GM21576 (cell line): ENCODE measurements around the gene CERT1.
A peak's percentile ranks its signal among the peaks of the same experiment; 100 is the strongest.

Experiments
- ATAC-seq: cut with Tn5 transposase; IDR thresholded peaks from one replicate; pipeline ENCODE4 v1.9.1; 2021; ENCODE audit warnings: mild to moderate bottlenecking, moderate library complexity; ENCODE audit not compliant: unreplicated experiment

The CERT1 gene

DNA sequence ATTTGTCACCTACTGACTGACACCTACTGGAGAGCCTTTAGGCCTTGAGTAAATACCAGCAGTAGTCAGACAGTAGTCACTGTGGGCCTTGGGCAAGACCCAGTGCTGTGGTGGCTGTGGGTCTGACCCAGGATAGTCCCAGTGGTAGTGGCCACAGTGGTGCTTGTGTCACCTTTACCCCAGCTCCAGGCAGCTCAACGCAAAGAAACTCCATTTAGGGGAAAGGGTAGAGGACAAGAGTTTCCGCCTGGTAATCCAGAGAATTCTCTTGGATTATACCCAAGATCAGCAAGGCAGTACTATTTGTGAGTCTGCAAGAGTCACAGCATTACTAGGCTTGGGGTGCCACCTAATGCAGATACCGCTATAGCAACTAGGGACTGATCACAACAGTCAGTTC lies 28.9 kb downstream of the CERT1 start:
- no peak for ATAC-seq

- ATAC-seq = no peak
Measured at GRCh38 chr5:75481024-75481423, 30.4 kb downstream of the CERT1 start.

GRCh38 chr5:75475364-75475763 lies 36.1 kb downstream of the CERT1 start:
- ATAC-seq = no peak

- ATAC-seq = no peak
Measured at GRCh38 chr5:75473463-75473862, 38.0 kb downstream of the CERT1 start.

GRCh38 chr5:75472973-75473372 lies 38.5 kb downstream of the CERT1 start:
- no peak for ATAC-seq

DNA sequence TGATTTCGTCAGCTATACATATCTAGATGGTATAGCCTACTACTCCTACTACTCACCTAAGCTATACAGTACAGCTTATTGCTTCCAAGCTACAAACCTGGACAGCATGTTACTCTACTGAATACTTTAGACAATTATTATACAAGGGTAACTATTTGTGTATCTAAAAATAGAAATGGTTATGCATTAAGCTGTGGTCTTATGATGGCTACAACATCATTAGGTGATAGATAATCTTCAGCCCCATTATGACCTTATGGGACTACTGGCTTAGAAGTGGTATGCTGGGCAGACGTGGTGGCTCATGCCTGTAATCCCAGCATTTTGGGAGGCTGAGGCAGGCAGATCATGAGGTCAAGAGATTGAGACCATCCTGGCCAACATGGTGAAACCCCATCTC lies 40.2 kb downstream of the CERT1 start:
- no peak for ATAC-seq

- ATAC-seq = no peak
Measured at GRCh38 chr5:75469017-75469416, 42.4 kb downstream of the CERT1 start.

- ATAC-seq = no peak
Measured at GRCh38 chr5:75468593-75468992, 42.8 kb downstream of the CERT1 start.

DNA sequence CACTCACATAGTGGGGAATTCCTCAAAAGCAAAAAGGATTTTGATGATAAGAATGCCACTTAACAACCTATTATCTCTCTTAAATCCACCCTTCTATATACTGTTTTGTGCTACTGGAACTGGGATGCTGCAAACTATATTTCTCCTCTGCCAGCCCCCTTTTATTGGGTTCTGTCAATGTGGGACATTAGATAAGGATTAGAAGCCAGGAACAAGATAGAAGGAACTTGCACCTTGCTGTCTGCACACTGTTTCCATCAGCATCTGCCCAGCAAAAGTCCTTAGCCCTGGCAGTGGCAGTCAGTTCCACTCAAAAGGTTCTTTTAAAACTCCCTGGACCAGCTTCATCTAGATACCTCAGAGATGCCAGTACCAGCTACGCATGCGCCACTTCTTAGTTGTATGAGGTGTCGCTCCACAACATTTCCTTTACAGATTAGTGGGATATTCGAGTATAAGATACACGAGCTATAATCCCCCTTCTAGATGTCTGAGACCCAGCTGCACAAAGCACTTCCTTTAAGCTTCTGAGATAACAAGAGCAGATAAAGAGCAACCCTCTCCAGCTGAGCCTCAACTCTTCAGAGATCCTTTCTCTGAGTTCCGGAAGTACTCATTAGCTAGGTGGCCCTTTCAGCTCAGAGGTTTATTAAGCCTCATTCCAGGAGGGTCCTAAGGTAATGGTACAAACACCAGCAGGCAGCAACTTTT lies 45.3 kb downstream of the CERT1 start:
- no peak for ATAC-seq

DNA sequence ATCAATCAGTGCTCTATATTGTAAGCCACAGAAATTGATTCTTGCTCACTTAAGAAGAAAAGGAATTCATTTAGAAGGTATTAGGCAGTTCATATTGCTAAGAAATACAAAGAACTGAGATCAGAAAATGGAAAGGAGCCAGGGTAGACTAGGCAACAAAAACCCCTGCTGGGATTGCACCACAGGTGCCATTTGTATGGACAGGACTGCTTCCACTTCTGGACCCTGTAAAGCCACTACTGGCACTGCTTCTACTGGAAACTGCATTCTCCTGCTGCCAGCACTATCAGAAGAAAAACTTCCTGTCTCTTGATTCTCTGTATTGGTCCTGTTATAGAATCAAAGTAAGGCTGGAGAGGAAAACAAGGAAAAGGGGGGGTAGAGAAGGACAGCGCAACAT lies 45.9 kb downstream of the CERT1 start:
- ATAC-seq = no peak

DNA sequence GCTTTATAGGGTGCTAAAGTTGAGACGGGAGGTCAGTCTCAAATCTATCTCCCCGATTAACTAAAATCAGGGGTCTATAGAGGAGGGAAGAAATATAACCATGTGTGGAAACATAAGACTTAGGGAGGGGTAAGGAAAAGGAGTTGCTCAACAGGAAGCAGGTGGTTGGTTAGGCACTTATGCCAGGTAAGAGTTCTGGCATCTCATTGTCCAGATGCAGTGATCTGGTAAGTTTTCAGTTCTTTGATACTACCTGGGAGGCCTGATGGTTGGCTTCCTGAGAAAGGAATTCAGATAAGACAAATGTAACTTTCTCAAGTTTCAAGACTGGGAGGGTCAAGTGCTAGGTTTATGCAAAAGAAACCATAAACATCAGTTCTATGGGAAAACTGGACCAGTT lies 47.7 kb downstream of the CERT1 start:
- ATAC-seq = no peak

DNA sequence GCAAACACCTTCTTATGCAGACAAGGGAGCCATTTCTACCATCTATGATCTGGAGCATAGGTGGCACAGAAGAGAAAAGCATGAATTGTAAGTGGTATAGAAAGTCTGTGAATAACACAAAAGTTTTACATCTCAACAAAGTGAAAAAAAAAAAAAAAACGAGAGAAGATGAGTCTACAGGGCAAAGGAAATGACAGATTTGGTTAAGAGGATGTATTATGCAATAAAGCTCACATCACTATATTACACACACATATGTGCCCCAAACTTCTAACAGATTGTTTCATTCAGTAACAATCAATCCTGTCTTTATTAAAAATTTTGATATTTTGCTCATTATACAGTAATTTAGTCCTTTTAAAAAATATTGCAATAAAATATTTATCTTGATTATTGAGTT lies 49.8 kb downstream of the CERT1 start:
- ATAC-seq = no peak

DNA sequence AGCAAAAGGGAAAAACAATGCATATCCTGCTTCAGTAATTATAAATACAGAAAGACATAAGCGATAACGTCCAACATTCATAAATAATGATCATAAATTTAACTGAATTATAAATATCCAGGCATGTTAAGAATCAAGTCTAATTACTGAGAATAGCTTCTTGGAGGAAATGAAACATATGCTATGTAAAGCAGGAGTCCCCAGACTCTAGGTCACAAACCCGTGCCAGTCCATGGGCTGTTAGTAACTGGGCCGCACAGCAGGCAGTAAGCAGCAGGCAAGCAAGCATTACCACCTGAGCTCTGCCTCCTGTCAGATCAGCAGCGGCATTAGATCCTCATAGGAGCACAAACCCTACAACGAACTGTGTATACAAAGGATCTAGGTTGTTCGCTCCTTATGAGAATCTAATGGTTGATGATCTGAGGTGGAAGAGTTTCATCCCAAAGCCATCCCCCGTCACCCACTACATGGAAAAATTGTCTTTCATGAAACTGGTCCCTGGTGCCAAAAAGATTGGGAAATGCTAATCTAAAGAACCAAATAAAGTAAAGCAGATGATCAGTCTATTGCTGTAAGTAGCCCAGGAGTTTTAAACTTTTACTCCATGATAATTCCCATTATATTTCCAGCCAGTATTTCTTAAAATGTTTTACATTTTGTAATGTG lies 50.4 kb downstream of the CERT1 start:
- peak; percentile 71 for ATAC-seq

DNA sequence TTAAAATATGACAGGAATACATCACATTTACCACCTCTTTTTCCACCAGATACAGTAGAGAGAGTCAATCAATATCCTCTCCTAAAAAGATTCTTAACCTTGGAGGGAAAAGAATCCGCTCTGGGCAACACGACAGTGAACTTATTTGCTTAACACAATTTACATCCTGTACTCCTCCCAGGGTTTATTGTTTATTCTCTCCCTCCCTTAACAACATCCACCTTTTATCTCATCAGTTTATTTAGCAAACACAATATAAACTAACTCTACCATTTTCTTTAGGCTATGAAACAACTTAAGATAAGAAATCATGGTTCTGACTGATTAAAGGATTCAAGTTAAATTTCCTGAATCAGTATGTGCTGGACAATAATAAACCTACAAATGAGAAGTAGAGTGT lies 50.9 kb downstream of the CERT1 start:
- no peak for ATAC-seq

- no peak for ATAC-seq
Measured at GRCh38 chr5:75457691-75458090, 53.7 kb downstream of the CERT1 start.

DNA sequence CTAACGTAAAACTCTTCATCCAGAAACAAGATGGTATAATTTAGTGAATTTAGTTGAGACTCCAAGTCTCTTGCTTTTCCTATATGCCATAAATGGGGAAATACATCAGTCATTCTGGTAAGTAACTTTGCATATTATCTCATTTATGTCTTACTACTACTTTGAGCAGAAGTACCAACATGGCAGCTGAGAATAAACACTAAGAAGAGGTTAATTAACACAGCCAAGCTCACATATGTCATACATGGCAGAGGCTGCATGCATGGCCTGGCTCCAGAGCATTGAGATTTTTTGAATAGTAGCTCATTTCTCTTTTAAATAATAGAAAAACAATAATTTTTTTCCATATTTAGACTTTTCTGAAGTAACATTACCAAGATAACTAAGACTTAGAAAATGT lies 54.3 kb downstream of the CERT1 start:
- no peak for ATAC-seq

- ATAC-seq = no peak
Measured at GRCh38 chr5:75450069-75450468, 61.4 kb downstream of the CERT1 start.

DNA sequence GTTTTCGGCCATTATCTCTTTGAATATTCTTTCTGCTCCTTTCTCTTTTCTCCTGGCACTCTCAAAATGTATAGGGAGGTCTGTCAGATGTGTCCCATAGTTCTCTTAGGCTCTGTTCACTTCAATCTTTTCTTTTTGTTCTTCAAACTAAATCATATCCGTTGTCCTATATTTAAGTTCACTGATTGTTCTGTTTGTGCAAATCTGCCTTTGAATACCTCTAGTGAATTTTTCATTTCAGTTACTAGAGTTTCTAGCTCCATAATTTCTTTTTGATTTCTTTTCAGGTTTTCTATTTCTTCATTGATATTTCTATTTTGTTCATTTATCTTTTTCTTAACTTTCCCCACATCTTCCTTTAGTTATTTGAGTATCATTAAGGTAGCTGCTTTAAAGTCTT lies 65.4 kb downstream of the CERT1 start:
- ATAC-seq = no peak

GRCh38 chr5:75441560-75441959 lies 69.9 kb downstream of the CERT1 start:
- ATAC-seq = no peak

DNA sequence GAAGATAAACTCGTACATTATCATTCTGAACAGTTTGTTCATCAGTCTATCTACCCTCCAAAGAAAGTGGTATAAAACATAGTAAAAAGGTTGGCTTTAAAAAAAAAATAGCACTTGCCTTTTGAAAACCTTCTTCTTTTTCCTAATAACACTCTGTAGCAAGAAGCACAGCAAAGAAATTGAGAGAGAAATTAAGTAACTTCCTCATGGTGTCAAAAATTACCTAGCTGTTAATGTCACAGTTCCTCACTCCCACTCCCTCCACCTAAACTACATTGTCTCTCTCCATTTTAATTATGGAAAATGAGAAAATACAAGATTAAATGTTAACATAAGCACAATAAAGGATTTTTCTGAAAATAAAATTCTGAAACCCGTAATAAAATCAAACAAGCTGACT lies 72.2 kb downstream of the CERT1 start:
- no peak for ATAC-seq

DNA sequence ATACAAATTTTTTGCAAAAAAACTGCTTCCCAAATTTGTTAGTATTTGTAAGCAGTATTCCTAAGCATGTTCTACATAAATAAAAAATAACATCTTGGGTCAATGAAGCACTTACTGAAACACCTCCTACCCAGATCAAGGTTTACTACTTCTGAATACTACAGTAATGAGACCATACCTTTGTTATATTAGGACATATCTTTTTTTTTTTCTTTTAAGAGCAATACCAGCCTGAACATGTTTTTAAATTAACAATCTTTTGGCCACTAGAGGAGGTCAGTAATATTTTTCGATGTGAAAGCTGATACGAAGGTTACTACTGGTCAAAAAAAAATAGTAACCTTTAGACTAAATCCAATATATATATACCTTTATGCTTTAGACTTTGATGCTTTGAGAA lies 72.7 kb downstream of the CERT1 start:
- no peak for ATAC-seq

DNA sequence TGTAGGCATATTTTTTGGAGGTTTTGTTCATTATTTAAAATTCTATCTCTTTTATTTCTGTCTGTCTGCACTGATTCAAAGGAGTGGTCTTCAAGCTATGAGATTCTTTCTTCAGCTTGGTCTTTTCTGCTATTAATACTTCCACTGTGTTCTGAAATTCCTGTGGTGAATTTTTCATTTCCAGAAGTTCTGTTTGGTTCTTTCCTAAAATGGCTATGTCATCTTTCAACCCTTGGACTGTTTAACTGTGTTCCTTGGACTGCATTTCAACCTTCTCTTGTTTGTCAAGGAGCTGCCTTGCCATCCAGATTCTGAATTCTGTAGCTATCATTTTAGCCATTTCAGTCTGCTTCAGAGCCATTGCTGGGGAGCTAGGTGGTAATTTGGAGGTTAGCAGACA lies 76.3 kb downstream of the CERT1 start:
- no peak for ATAC-seq
